NCI-H187 (cell line): ENCODE measurements around the gene YBEY.
"Not testable (repeated sequence)": the region's sequence is repeated elsewhere in the genome, so short reads cannot be mapped to it uniquely, and the experiment has no call there.

Source experiments
- DNase-seq, 2 experiments: peaks; one replicate each; lab custom pipeline; 2025; lab: John Stamatoyannopoulos, UW

YBEY gene

GRCh38 chr21:46304955-46305354, 18.8 kb downstream of the YBEY start:
- no peak for DNase-seq

DNA sequence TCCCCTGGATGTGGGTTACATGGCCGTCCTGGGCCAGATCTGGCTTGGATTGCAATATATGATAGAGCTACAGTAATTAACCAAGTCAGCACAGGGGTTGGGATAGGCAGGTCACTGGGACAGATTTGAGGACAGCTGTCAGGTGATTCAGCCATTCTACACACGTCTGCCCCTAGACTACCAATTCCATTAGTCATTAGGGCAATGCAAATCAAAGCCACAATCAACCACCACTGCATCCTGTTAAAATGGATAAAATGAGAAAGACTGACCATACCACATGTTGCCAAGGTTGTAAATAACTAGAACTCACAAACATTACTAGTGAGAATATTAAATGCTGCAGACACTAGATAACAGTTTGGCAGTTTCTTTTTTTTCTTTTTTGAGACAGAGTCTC, 21.5 kb downstream of the YBEY start:
- DNase-seq: no peak

DNA sequence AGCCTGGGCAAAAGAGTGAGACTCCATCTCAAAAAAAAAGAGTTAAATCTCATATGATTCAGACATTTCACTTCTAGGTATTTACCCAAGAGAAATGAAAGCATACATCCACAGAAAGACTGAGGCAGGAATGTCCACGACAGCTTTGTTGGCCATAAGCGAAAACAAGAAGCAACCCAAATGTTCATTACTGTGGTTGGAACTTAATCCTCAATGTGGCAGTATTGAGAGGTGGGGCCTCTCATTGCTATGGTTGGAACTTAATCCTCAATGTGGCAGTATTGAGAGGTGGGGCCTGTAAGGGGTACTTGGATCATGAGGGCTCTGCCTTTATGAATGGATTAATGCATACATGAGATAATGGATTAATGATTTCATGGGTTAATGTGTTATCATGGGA, 22.3 kb downstream of the YBEY start:
- no peak for DNase-seq

DNA sequence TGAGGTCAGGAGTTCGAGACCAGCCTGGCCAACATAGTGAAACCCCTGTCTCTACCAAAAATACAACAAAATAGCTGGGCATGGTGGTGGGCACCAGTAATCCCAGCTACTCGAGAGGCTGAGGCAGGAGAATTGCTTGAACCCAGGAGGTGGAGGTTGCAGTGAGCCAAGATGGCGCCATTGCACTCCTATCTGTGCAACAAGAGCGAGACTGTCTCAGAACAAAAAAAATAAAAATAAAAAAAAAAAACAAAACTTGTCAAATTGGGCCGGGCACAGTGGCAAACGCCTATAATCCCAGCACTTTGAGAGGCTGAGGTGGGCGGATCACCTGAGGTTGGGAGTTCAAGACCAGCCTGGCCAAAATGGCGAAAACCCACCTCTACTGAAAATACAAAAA, 24.1 kb downstream of the YBEY start:
- DNase-seq: not testable (repeated sequence)

GRCh38 chr21:46311568-46311967, 25.4 kb downstream of the YBEY start:
- no peak for DNase-seq

DNA sequence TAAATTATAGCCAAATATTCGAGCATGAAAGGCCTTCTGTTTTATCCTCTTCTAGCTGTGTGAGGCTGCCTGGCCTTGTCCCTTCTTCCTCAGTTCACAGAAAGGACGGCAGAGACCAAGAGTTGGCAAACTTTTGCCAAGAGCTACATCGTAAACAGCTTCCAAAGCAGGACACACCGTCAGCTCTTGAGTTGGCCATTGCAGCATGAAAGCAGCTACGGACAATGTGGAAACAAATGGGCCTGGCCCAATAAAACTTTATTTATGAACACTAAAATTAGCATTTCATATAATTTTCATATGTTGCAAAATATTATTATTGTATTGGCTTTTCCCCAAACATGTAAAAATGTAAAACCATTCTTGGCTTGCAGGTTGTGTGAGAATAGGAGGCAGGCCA, 26.8 kb downstream of the YBEY start:
- DNase-seq: no peak

DNA sequence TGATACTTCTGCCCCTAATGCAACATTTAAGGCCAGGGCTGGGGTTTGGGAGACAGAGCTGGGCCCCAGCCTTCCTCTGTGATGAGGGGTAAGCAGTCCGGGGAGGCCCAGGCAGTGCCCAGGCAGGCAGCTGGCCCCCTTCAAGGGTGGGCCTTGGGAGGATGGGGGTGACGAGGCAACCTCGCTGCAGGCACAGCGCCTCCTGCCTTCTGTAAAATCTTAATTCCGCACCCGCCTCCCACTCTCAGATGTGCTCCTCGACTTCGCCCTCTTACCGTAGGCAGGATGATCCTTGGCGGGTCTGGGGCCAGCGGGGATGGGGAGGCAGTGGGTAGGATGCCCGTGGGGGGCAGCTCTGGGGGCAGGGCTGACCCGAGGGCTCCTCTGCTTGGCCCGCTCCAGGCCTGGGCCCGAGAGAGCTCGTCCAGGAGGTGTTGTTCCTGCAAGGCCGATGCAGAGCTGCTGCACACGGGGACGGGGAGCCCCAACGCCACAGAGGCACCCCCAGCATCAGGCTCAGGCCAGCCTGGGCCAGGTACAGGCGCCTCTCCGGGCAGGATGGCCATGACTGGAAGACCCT, 28.4 kb downstream of the YBEY start:
- no peak for DNase-seq

GRCh38 chr21:46316708-46317324, 30.7 kb downstream of the YBEY start:
- DNase-seq: no peak

GRCh38 chr21:46317710-46318463, 31.7 kb downstream of the YBEY start:
- peak; percentile 29 to 50 for DNase-seq

GRCh38 chr21:46318464-46318845, 32.3 kb downstream of the YBEY start:
- DNase-seq: no peak

DNA sequence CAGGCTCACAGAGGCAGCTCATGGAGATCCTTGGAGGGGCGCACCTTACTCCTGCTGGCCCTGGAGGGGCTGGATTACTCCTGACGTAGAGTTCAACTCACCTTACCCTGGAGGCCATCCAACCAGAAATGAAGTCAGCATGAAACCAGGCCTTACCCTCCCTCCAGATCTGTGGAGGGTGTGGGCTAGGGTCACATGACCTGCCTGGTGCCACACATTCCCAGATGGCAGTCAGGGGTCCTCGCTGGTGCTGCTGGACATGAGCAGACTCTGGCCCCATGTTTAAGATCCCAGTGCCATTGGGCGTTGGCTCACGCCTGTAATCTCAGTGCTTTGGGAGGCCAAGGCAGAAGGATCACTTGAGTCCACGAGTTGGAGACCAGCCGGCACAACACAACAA, 33.0 kb downstream of the YBEY start:
- no peak for DNase-seq

DNA sequence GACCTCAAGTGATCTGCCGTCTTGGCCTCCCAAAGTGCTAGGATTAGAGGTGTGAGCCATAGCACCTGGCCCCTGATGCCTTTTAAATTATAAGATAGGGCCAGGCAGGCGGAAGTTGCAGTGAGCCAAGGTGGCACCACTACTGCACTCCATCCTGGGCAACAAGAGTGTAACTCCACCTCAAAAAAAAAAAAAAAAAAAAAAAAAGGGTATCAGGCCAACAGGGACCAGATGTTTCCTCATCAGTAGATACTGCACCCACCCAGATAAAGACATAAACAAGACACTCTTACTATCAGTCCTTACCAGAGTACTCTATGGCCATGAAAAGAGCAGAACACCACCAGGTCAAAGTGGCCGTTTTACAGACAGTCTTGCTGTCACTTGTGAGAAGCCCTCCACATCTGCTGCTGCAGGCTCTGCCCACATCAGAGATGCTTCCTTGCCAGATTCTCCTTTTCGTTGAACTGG, 34.2 kb downstream of the YBEY start:
- no peak for DNase-seq

DNA sequence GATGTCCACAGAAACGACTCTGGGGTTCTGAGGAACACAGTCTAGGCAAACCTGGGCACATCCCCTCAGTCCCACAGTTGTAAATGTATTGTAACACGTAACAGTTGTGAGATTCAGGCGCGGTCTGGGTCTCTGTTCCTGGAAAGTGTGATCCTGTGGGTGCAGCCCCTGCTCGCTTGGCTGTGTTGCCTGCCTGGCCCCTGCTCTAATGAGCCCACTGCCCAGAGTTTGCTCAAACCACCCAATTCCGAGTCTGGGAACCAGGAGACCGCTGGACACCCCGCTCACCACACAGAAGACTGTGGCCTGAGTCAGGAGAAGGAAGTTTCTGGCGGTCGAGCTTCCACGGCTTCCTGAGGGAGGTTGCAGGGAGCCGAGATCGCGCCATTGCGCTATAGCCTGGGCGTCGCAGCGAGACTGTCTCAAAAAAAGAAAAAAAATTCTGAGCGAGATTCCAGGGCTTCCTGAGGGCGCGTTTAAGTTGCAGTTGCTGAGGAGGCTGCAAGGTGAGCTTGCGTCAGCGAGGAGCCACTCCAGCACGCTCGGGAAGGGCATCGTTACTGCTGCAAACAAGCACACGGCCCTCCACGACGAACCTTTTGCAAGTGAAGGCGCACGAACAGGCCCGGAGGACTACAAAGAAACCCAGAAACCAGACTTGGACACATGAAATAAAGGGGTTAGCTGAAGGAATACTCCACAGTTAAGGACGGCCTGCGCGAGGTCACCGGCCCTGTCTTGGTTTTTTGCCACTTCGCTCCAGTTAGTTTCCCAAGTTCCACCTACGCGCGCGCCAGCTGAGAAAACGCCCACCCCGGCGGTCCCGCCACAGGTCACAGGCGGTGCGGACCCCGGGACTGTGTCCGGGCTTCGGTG, 36.4 kb downstream of the YBEY start:
- DNase-seq: peak in 1 of 2 experiments; percentile 31

GRCh38 chr21:46323227-46323709, 37.1 kb downstream of the YBEY start:
- DNase-seq: no peak

DNA sequence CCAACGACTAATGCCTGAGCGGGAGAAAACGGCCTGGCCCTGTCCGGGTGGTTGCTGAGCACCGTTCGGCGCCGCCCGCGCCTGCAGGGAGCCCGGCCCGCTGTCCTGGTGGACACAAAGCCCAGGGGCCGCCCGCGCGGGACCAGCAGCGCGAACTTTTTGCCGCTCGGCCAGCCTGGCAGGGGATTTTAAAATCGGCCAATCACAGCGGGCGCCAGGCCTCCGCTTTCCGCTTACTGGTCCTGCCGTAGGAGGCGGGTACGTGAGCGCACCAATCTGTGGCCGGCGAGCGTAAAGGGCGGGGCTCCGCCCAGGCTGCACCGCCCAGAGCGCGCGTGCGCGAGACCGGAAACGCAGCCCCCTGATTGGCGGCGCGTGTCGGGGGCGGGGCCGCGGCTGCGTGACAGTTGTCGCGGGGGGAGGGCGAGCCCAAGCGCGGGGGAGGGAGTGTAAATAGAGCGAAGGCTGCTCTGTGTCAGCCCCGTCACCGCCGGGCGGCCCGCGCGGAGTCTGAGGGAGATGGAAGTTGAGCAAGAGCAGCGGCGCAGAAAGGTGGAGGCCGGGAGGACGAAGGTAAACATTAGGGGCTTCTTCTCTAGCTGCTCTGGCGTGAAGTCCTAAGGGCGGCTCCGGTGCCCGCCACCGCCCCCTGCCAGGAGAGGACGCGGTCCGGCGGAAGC, 37.7 kb downstream of the YBEY start, which contains the start of the genes C21orf58 and PCNT:
Gene C21orf58, minus strand, starts transcription at position 161 of the 680 bp plus-strand sequence. CDS start 1,132 bp downstream, outside the sequence.
Gene PCNT, plus strand, starts transcription at position 447 of the 680 bp plus-strand sequence. Its CDS starts 73 bp downstream, at position 520.
- peak; percentile 97 to 99 for DNase-seq

DNA sequence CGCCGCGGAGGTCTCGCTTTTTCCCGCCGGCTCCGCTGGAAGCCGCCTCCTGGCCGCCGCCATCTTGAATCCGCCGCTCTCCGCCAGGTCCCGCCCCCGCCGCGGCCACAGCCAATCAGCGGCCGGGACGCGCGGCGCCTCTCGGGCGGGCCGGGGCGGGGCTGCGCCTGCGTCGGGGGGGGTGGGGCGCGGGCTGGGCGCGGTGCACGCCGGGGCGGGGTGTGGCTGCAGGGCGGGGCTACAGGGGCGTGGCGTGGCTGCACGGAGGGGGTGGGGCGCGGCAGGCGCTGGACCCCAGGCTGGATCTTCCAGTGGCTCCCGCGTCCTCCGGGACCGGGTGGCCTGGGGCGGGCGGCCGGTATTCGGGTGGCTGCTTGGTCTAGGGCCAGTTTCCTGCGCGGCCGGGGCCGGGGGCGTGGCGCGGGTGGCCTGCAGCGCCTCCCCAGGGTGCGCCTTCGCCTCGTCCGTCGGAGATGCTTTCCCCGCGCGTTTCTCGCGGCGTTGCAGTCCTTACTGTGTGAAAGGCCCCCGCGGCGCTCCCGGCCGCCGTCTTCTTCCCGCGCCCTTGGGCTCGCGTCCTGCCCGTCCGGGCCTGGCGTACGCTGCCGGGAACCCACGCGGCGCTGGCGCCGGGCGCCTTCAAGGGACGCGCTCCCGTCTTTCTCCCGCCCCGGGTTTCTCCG, 38.4 kb downstream of the YBEY start:
- peak; percentile 61 to 82 for DNase-seq

DNA sequence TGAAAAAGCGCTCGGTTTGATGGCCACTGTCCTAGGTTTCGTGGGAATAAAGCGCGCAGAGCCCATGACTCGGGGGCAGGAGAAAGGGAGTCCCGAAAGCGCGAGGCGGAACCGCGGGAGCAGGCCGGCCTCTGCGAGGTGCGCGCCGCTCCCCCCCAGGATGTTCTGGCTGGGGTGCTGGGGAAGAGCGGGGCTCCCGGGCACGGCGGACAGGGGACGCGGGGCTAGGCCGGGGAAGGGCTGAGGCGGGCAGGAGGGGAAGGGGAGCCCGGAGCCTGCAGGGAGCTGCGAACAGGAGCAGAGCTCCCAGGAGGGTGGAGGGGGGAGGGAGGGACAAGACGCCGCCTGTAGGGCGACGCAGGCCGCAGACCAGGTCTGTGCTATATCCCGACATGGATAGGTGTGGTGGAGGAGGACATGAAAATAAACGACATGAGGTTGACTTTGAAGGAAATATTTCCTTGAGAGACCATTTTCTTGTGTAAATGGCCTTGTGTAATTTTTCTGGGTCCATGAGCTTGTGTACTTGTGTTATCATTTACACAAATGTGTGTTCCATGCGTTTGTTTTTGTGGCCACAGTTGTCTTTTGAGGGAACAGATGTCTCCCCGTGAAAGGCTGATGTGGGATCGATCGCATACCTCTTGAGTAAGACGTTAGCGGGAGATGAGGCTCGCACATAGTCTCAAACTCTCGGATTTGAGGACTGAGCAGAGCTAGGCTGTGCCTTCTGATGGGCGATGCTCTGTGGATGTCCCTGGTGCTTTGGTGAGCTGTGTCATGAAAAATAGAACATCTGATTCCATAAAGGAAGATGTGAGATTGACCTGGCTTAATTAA, 39.2 kb downstream of the YBEY start:
- peak; percentile 10 to 20 for DNase-seq

- DNase-seq: no peak
These were observed 40.1 kb downstream of the YBEY start for GRCh38 chr21:46326110-46326703.

DNA sequence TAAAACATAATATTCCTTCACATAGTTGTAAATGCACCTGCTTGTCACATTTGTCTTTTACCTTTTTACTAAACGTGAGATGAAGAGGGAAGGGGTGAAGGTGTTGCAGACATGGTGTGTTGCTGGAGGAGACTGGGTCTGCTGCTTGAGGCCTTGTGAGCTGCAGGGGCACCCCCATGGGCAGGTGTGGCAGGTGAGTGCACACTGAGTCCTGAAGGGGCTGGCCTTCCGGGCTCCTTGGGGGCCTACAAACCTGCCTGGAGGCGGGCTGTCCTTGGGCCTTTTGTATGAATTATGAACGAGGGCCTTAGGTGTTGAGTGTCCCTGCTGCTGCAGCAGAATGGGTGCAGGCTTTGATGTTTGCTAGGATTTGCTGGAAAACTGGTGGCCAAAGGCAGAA, 41.6 kb downstream of the YBEY start:
- DNase-seq: no peak
